Mucosa of rectum (tissue), 2 donors: ENCODE data around the gene PAM.
A peak's percentile ranks its signal among the peaks of the same experiment; 100 is the strongest.

Source experiments
- H3K27ac ChIP-seq, 2 donors: one replicate each; pipeline ENCODE4 v1.7.0; 2013; ENCODE audit warnings: inconsistent platforms in 2 of 2, low read depth in 2 of 2, low read length in 2 of 2
- H3K27me3 ChIP-seq, 2 donors: one replicate each; pipeline ENCODE4 v1.7.0; 2013; ENCODE audit warnings: low read length in 2 of 2; ENCODE audit not compliant: control insufficient read depth in 2 of 2, insufficient read depth in 2 of 2
- H3K36me3 ChIP-seq, 2 donors: one replicate each; pipeline ENCODE4 v1.7.0; 2013; ENCODE audit warnings: low read length in 2 of 2; ENCODE audit not compliant: control insufficient read depth in 2 of 2, insufficient read depth in 2 of 2
- H3K4me1 ChIP-seq, 2 donors: one replicate each; pipeline ENCODE4 v1.7.0; 2013; ENCODE audit warnings: low read length in 2 of 2, mild to moderate bottlenecking in 1 of 2; ENCODE audit not compliant: control insufficient read depth in 2 of 2, insufficient read depth in 2 of 2
- H3K4me3 ChIP-seq, 2 donors: one replicate each; pipeline ENCODE4 v1.7.0; 2013; ENCODE audit warnings: low read length in 2 of 2
- H3K9ac ChIP-seq, 2 donors: one replicate each; pipeline ENCODE4 v1.7.0; 2013; ENCODE audit warnings: low read length in 2 of 2, low read depth in 1 of 2, mild to moderate bottlenecking in 1 of 2
- H3K9me3 ChIP-seq, 2 donors: one replicate each; pipeline ENCODE4 v1.7.0; 2013; ENCODE audit warnings: low read length in 2 of 2; ENCODE audit not compliant: control insufficient read depth in 2 of 2
- donor health status: healthy.
- donor health status: Normal muscosa, but diverticular disease.

The PAM gene

DNA sequence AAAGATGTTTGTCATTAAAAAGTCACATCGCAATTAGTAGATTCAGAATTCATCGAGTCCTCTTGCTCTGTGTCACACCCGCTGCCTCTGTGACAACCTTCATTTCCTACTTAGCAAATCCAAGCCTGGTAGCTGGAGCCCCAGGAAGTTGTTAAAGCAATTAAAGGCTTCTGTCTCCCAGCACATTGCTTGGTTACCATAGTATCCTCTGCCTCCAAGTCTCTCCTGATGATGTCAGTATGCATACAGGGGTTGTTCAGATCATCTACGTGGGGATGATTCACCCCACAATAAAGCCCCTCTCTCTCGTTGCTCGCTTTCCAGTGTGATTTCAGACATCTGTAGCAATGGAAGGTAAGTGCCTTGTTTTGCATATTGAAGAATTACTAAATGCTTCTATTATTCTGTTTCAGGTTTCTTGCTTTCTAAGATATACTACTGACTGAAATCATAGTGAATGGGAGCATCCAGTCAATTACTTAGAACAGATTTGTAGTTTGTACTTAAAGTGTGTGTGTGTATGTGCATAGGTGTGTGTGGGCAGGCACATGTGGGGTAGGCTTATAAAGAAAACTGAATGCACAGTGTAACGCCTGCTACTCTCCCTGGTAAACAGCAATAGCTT is 52.9 kb downstream of the PAM start:
- no peaks in the 10 kb centered on the region for H3K36me3 ChIP-seq
- no peaks in the 10 kb centered on the region for H3K27me3 ChIP-seq
- H3K9ac ChIP-seq = no peak overlapping the region
- peaks cover 0 to 2% of the 10 kb centered on the region in 2 donors for H3K4me1 ChIP-seq
- no peaks in the 10 kb centered on the region for H3K9me3 ChIP-seq
- no peak overlapping the region for H3K4me3 ChIP-seq
- no peak overlapping the region for H3K27ac ChIP-seq

GRCh38 chr5:102809033-102809432 is 53.9 kb downstream of the PAM start:
- peaks cover 0 to 2% of the 10 kb centered on the region in 2 donors for H3K4me1 ChIP-seq
- no peak overlapping the region for H3K27ac ChIP-seq
- H3K27me3 ChIP-seq = no peaks in the 10 kb centered on the region
- no peak overlapping the region for H3K9ac ChIP-seq
- H3K36me3 ChIP-seq = no peaks in the 10 kb centered on the region
- H3K4me3 ChIP-seq = no peak overlapping the region
- H3K9me3 ChIP-seq = no peaks in the 10 kb centered on the region

DNA sequence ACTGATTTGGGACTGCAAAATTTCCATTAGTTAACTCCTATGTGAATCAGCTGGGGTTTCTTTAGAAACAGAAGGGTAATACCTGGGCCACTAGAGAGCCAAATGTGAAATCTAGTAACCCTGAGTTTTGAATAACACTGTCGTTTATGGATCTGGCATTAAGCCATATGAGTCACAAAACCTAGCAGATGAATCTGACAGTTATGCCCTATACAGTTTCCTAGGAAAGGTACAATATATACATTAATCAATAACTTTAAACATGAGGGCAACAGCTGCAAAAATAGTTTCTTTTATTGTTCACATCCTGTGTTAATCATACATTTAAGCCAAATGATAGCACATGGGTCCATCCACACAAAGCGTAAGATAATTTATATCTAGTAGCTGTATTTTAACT is 56.9 kb downstream of the PAM start:
- H3K9ac ChIP-seq = no peak overlapping the region
- no peak overlapping the region for H3K4me3 ChIP-seq
- H3K4me1 ChIP-seq = peaks cover 0 to 3% of the 10 kb centered on the region in 2 donors
- no peaks in the 10 kb centered on the region for H3K27me3 ChIP-seq
- H3K27ac ChIP-seq = no peak overlapping the region
- no peaks in the 10 kb centered on the region for H3K9me3 ChIP-seq
- H3K36me3 ChIP-seq = no peaks in the 10 kb centered on the region

DNA sequence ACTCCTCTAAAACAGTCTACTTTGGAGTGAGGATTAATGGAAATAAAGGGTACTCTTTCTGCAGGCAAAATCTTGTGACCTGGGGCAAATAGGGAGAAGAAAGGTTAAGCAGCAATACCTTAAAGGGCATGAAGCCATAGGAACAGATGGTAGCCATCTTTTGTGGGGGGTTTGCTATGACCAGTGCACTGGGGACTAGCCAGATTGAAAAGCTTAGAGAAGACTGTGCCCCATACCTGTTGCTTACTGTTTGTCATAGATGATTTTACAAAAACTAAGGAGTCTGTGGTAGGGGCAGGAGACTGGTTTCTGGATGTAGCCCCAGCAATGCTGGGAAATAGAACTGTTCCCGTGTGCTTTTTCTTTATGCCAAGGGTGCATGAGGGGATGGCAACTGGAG is 58.6 kb downstream of the PAM start:
- H3K9me3 ChIP-seq = no peaks in the 10 kb centered on the region
- H3K9ac ChIP-seq = no peak overlapping the region
- no peak overlapping the region for H3K27ac ChIP-seq

GRCh38 chr5:102815084-102815483 is 60.0 kb downstream of the PAM start:
- Histone ChIP-seq H3K9ac (no peak overlapping the region), H3K27ac (no peak overlapping the region), H3K4me1 (peaks cover 0 to 3% of the 10 kb centered on the region in 2 donors), H3K36me3 (no peaks in the 10 kb centered on the region), H3K4me3 (no peak overlapping the region), H3K27me3 (no peaks in the 10 kb centered on the region), H3K9me3 (no peaks in the 10 kb centered on the region)

More for the DNA sequence above, 58.6 kb downstream of the PAM start:
- no peak overlapping the region for H3K4me3 ChIP-seq
- peaks cover 0 to 3% of the 10 kb centered on the region in 2 donors for H3K4me1 ChIP-seq
- H3K27me3 ChIP-seq = no peaks in the 10 kb centered on the region
- H3K36me3 ChIP-seq = no peaks in the 10 kb centered on the region

DNA sequence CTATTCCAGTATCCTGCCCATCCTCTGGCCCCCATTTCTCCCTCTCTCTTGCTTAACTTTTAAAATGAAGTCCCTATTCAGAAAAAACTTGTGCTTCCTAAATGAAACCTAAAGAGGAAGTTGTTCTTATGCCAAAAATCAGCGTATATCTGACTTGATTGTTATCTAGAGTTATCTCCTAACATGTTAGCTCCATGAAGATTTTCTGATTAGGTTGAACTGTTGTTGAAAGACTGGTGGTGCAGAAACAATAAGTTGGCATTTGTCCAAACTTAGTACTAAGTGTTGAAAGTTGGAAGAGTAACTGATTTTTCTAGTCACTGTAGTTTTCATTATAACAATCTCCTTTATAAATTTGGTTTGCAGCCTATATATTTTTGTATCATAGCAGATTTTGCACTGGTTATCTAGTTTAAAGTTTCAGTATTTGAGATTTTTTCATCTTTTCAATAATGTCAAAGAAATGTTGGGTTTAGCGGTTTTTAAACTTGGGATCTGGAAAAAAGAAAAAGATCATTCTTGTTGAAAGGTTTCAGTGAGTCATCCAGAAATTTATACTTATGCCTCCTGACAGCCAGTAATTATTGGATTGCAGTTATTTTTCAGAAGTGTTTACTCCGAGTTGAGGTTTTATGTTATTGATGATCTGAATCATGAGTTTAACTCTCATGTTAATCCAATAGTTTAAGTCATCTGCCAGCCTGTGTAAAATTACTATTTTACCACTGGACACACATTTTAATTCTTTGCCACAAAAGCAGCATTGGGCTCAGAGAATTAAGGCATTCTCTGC is 60.6 kb downstream of the PAM start:
- H3K4me3 ChIP-seq = no peak overlapping the region
- no peak overlapping the region for H3K27ac ChIP-seq
- H3K9ac ChIP-seq = no peak overlapping the region
- peaks cover 0 to 3% of the 10 kb centered on the region in 2 donors for H3K4me1 ChIP-seq
- H3K27me3 ChIP-seq = no peaks in the 10 kb centered on the region
- H3K9me3 ChIP-seq = no peaks in the 10 kb centered on the region
- no peaks in the 10 kb centered on the region for H3K36me3 ChIP-seq

DNA sequence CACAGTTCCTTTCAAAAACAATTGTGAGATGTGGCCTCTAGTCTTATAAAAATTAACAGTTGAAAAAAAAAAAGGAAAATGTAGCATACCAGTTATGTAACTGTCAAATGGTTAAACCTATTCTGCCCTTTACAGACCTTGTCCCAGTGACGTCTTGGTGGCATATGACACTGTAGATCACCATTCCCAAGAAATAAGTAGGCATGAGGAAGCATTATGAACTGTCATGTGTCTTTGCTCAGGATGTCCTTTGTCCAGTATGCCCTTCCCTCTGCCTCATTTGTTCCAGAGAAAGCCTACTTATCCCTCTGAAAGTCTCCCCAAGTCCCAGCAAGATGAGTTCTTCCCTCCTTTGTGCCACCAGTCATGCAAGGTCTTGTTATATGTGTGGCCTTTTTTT is 63.2 kb downstream of the PAM start:
- H3K27ac ChIP-seq = no peak overlapping the region
- H3K4me3 ChIP-seq = no peak overlapping the region

GRCh38 chr5:102818934-102819333 is 63.8 kb downstream of the PAM start:
- H3K27ac ChIP-seq = no peak overlapping the region
- H3K27me3 ChIP-seq = no peaks in the 10 kb centered on the region
- H3K4me1 ChIP-seq = peaks cover 0 to 2% of the 10 kb centered on the region in 2 donors
- no peaks in the 10 kb centered on the region for H3K9me3 ChIP-seq
- no peak overlapping the region for H3K9ac ChIP-seq
- H3K36me3 ChIP-seq = no peaks in the 10 kb centered on the region
- no peak overlapping the region for H3K4me3 ChIP-seq

More for the DNA sequence above, 63.2 kb downstream of the PAM start:
- Histone ChIP-seq H3K36me3 (no peaks in the 10 kb centered on the region), H3K4me1 (peaks cover 0 to 2% of the 10 kb centered on the region in 2 donors), H3K9me3 (no peaks in the 10 kb centered on the region), H3K27me3 (no peaks in the 10 kb centered on the region), H3K9ac (no peak overlapping the region)

- H3K4me1 ChIP-seq = peaks cover 0 to 2% of the 10 kb centered on the region in 2 donors
- no peak overlapping the region for H3K27ac ChIP-seq
- no peaks in the 10 kb centered on the region for H3K36me3 ChIP-seq
- no peak overlapping the region for H3K4me3 ChIP-seq
- H3K27me3 ChIP-seq = no peaks in the 10 kb centered on the region
- no peaks in the 10 kb centered on the region for H3K9me3 ChIP-seq
- H3K9ac ChIP-seq = no peak overlapping the region
These were observed 64.5 kb downstream of the PAM start for GRCh38 chr5:102819634-102820033.

DNA sequence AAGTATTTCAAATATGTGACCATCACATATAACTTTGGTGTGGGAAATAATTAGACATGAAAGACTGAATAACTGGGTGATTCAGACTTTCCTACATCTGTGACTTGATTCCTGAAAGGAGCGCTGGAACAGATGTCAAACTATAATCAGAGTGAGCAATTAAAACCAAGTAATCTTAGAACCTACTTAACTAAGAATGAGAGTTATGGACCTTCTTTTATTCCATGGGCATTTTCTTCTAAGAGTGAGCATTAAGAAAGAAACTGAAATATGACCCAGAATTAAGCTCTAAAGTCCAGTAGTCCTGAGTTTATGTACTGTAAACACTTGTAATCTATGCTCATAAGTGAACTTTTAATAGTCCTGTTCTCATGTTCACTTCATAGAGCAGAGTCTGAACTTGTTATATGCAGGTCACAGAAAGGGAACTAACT is 68.4 kb downstream of the PAM start:
- no peaks in the 10 kb centered on the region for H3K9me3 ChIP-seq
- H3K4me3 ChIP-seq = no peak overlapping the region
- no peaks in the 10 kb centered on the region for H3K36me3 ChIP-seq
- no peaks in the 10 kb centered on the region for H3K4me1 ChIP-seq
- no peaks in the 10 kb centered on the region for H3K27me3 ChIP-seq
- peak overlapping the region in 1 of 2 donors; percentile 10 for H3K27ac ChIP-seq
- H3K9ac ChIP-seq = no peak overlapping the region
